ENCODE results near the gene GREB1L. TPM values are rescaled to one million over a fixed set of nuclear protein-coding genes. Genes with fewer than 3 reads are reported as not detected.

GREB1L gene
- total and polyA plus RNA-seq, 12 donors: 0.39 to 4.9 (median 1.3) TPM

DNA sequence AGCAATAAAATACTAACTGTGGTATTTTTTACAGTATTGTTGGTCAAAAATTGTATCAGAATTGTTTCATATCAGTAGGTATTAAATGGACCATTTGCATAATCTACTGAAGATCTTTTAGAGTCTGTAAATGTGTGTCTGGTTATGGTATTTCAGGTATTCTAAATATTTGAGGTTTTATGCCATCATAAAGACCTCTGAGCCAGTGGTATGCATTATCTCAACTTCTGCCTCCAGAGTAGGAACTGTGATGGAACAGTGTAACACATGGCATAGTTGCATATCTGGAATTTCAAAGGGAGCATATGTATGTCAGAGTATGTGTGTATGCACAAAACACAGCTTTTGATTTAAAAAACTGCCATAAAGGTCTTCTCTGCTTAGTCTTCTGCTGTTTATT is 15.4 kb downstream of the GREB1L start:
- H3K9me3 ChIP-seq (replicated peaks in 1 of 3): no peaks in the 10 kb centered on the region
- H3K27me3 ChIP-seq: no peaks in the 10 kb centered on the region
- H3K36me3 ChIP-seq (replicated peaks in 1 of 2): no peaks in the 10 kb centered on the region
- no peak overlapping the region for H3K27ac ChIP-seq
- no peaks in the 10 kb centered on the region for H3K4me1 ChIP-seq (replicated peaks in 1 of 2)
- no peak overlapping the region for H3K4me3 ChIP-seq
- TF ChIP-seq, protein P1, sequence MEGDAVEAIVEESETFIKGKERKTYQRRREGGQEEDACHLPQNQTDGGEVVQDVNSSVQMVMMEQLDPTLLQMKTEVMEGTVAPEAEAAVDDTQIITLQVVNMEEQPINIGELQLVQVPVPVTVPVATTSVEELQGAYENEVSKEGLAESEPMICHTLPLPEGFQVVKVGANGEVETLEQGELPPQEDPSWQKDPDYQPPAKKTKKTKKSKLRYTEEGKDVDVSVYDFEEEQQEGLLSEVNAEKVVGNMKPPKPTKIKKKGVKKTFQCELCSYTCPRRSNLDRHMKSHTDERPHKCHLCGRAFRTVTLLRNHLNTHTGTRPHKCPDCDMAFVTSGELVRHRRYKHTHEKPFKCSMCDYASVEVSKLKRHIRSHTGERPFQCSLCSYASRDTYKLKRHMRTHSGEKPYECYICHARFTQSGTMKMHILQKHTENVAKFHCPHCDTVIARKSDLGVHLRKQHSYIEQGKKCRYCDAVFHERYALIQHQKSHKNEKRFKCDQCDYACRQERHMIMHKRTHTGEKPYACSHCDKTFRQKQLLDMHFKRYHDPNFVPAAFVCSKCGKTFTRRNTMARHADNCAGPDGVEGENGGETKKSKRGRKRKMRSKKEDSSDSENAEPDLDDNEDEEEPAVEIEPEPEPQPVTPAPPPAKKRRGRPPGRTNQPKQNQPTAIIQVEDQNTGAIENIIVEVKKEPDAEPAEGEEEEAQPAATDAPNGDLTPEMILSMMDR (IDR thresholded peaks at IDR 0.05): no peak
- no peak for TF ChIP-seq POLR2A (IDR thresholded peaks at IDR 0.05)
- no peak for DNase-seq
- intact Hi-C loops (cut with DNase I): loop anchor here in 1 of 2 donors (5.0 kb wide), 1 partner anchor 80 kb away; no protein-coding TSS in a partner anchor

DNA sequence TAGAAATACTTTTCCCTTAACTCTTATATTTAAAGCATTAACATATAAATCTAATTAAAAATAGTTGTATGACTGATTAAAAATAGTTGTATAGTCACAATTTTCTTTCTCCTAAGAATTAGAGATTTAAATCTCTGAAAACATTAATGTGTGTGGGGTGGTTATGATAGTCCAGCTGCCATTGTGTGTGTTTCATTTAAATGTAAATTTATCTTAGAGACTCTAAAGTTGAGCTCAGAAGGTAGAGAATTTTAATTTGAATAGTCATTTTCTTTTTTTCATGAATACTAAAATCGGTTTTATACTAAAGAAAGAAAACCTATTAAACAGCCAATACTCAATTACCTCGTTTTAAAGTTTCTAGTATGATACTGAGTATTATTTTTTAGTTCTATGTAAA is 18.6 kb downstream of the GREB1L start:
- H3K27me3 ChIP-seq: no peaks in the 10 kb centered on the region
- no peaks in the 10 kb centered on the region for H3K36me3 ChIP-seq (replicated peaks in 1 of 2)
- no peaks in the 10 kb centered on the region for H3K4me1 ChIP-seq (replicated peaks in 1 of 2)
- H3K9me3 ChIP-seq (replicated peaks in 1 of 3): no peaks in the 10 kb centered on the region
- no peak for TF ChIP-seq POLR2A (IDR thresholded peaks at IDR 0.05)
- TF ChIP-seq, protein P1 (IDR thresholded peaks at IDR 0.05): no peak
- 58 to 68% (median 65%) methylated on average over 2 of the region's 2 CpGs for WGBS, 4 donors
- no peak for DNase-seq
- no peak overlapping the region for H3K27ac ChIP-seq
- no peak overlapping the region for H3K4me3 ChIP-seq
- intact Hi-C loops (cut with DNase I): no loop called here

DNA sequence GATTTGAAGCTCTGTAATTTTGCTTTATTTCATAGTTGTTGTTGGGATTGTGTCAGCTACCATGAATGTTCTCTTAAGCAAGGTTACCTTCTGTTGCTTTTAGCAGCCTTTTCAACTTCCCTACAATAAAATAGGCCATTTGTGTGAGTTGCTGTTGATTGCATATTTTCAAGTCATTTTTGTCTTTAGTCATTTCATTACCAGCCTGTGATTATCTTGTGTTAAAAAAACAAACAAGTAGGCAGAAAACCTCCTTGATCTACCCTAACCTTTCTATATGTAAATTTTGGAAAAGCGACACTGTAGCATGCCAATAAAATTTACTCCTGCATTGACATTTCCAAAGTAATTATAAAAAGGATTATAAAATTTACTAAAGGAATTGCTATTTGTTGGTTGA is 19.3 kb downstream of the GREB1L start:
- Histone ChIP-seq H3K36me3 (replicated peaks in 1 of 2) (no peaks in the 10 kb centered on the region), H3K4me1 (replicated peaks in 1 of 2) (no peaks in the 10 kb centered on the region), H3K27me3 (no peaks in the 10 kb centered on the region), H3K4me3 (no peak overlapping the region), H3K27ac (no peak overlapping the region), H3K9me3 (replicated peaks in 1 of 3) (no peaks in the 10 kb centered on the region)
- TF ChIP-seq POLR2A (IDR thresholded peaks at IDR 0.05): no peak
- TF ChIP-seq, protein P1 (IDR thresholded peaks at IDR 0.05): no peak
- WGBS, 4 donors: 90 to 100% (median 92%) methylated on average over 1 of the region's 1 CpG
- intact Hi-C loops (cut with DNase I): no loop called here
- no peak for DNase-seq

DNA sequence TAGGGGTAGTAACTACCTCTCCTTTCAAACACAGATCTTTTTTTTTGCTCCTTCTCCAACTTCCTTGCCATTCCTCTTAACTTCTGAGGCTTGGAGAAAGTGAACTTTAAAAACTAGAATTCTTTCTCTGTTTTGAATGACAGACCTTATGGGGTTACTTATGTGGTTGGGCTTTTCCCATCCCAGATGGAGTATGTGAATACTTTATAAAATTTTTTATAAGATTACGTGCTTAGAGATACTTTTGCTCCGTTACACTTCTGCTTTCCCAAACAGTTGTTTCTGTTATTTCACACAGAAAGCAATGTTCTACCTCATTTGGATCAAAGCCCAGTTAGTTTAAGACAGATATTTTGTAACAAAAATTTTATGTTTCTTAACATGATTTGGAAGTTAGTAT is 20.2 kb downstream of the GREB1L start:
- Histone ChIP-seq H3K36me3 (replicated peaks in 1 of 2) (no peaks in the 10 kb centered on the region), H3K27me3 (no peaks in the 10 kb centered on the region), H3K9me3 (replicated peaks in 1 of 3) (no peaks in the 10 kb centered on the region), H3K4me1 (replicated peaks in 1 of 2) (no peaks in the 10 kb centered on the region), H3K4me3 (no peak overlapping the region), H3K27ac (no peak overlapping the region)
- DNase-seq: no peak
- no peak for TF ChIP-seq POLR2A (IDR thresholded peaks at IDR 0.05)
- TF ChIP-seq, protein P1 (IDR thresholded peaks at IDR 0.05): no peak
- WGBS, 4 donors: 60 to 76% (median 70%) methylated on average over 2 of the region's 2 CpGs
- intact Hi-C loops (cut with DNase I): no loop called here

Data from adrenal gland (tissue), 12 donors.